ENCODE data around the gene NME4. TPM values are rescaled to one million over a fixed set of nuclear protein-coding genes. Genes with fewer than 3 reads are reported as not detected.

The NME4 gene
- total RNA-seq, 1 experiment from 2014 or later = 82.9 TPM

GRCh38 chr16:369275-369865, 27.6 kb upstream of the NME4 start:
- Histone ChIP-seq H3K4me3 (no peak overlapping the region), H3K36me3 (peaks cover 62% of the 10 kb centered on the region), H3K4me1 (replicated peaks) (peaks cover 4% of the 10 kb centered on the region; the same call in 1 of the 2 replicates), H3K27me3 (replicated peaks) (no peaks in the 10 kb centered on the region), H3K27ac (no peak overlapping the region), H3K9me3 (replicated peaks) (no peaks in the 10 kb centered on the region)
- no peak for DNase-seq (ENCODE audit: low read depth in 1 of 2, low spot score in 2 of 2)

- no peak overlapping the region for H3K27ac ChIP-seq
- H3K36me3 ChIP-seq = peaks cover 68% of the 10 kb centered on the region
- H3K27me3 ChIP-seq (replicated peaks) = no peaks in the 10 kb centered on the region
- H3K4me3 ChIP-seq = no peak overlapping the region
- H3K4me1 ChIP-seq (replicated peaks) = peaks cover 4% of the 10 kb centered on the region; the same call in 1 of the 2 replicates
- DNase-seq (ENCODE audit: low read depth in 1 of 2, low spot score in 2 of 2) = no peak
- H3K9me3 ChIP-seq (replicated peaks) = no peaks in the 10 kb centered on the region
These were observed 27.0 kb upstream of the NME4 start for GRCh38 chr16:369866-370436.

GRCh38 chr16:370443-370842, 26.6 kb upstream of the NME4 start, which contains the start of gene MRPL28:
TSS of gene MRPL28 (minus strand) at chr16:370538. CDS start at chr16:370218, 320 bp downstream.
- peaks cover 4% of the 10 kb centered on the region; the same call in 1 of the 2 replicates for H3K4me1 ChIP-seq (replicated peaks)
- peak within 1 kb of the TSS; percentile 21 for H3K4me3 ChIP-seq
- no peak within 1 kb of the TSS for H3K27ac ChIP-seq
- H3K27me3 ChIP-seq (replicated peaks) = no peaks in the 10 kb centered on the region
- peaks cover 70% of the 10 kb centered on the region for H3K36me3 ChIP-seq
- DNase-seq (ENCODE audit: low read depth in 1 of 2, low spot score in 2 of 2) = peak; percentile 89 to 94
- no peaks in the 10 kb centered on the region for H3K9me3 ChIP-seq (replicated peaks)

GRCh38 chr16:370979-371514, 26.0 kb upstream of the NME4 start:
- no peak for DNase-seq (ENCODE audit: low read depth in 1 of 2, low spot score in 2 of 2)
- no peak overlapping the region for H3K27ac ChIP-seq
- peaks cover 4% of the 10 kb centered on the region; the same call in 1 of the 2 replicates for H3K4me1 ChIP-seq (replicated peaks)
- H3K27me3 ChIP-seq (replicated peaks) = no peaks in the 10 kb centered on the region
- H3K36me3 ChIP-seq = peaks cover 74% of the 10 kb centered on the region
- H3K4me3 ChIP-seq = peak overlapping the region; percentile 21
- H3K9me3 ChIP-seq (replicated peaks) = no peaks in the 10 kb centered on the region

GRCh38 chr16:371515-372301, 25.3 kb upstream of the NME4 start:
- no peak for DNase-seq (ENCODE audit: low read depth in 1 of 2, low spot score in 2 of 2)
- Histone ChIP-seq H3K4me1 (replicated peaks) (peaks cover 4% of the 10 kb centered on the region; the same call in 1 of the 2 replicates), H3K27ac (no peak overlapping the region), H3K27me3 (replicated peaks) (no peaks in the 10 kb centered on the region), H3K4me3 (no peak overlapping the region), H3K36me3 (peaks cover 75% of the 10 kb centered on the region), H3K9me3 (replicated peaks) (no peaks in the 10 kb centered on the region)

GRCh38 chr16:372302-372983, 24.6 kb upstream of the NME4 start:
- no peaks in the 10 kb centered on the region for H3K9me3 ChIP-seq (replicated peaks)

GRCh38 chr16:373020-373598, 23.9 kb upstream of the NME4 start:
- no peak for DNase-seq (ENCODE audit: low read depth in 1 of 2, low spot score in 2 of 2)
- no peak overlapping the region for H3K27ac ChIP-seq
- no peaks in the 10 kb centered on the region for H3K9me3 ChIP-seq (replicated peaks)
- no peaks in the 10 kb centered on the region for H3K27me3 ChIP-seq (replicated peaks)
- H3K36me3 ChIP-seq = peaks cover 74% of the 10 kb centered on the region
- H3K4me1 ChIP-seq (replicated peaks) = peaks cover 4% of the 10 kb centered on the region; the same call in 1 of the 2 replicates
- H3K4me3 ChIP-seq = no peak overlapping the region

More at GRCh38 chr16:372302-372983, 24.6 kb upstream of the NME4 start:
- H3K27me3 ChIP-seq (replicated peaks) = no peaks in the 10 kb centered on the region
- peaks cover 77% of the 10 kb centered on the region for H3K36me3 ChIP-seq
- no peak overlapping the region for H3K4me3 ChIP-seq
- no peak for DNase-seq (ENCODE audit: low read depth in 1 of 2, low spot score in 2 of 2)
- H3K4me1 ChIP-seq (replicated peaks) = peaks cover 4% of the 10 kb centered on the region; the same call in 1 of the 2 replicates
- H3K27ac ChIP-seq = no peak overlapping the region

GRCh38 chr16:373848-374615, 23.0 kb upstream of the NME4 start:
- H3K4me3 ChIP-seq = no peak overlapping the region
- peaks cover 66% of the 10 kb centered on the region for H3K36me3 ChIP-seq
- H3K4me1 ChIP-seq (replicated peaks) = peaks cover 4% of the 10 kb centered on the region; the same call in 1 of the 2 replicates
- no peak for DNase-seq (ENCODE audit: low read depth in 1 of 2, low spot score in 2 of 2)
- H3K9me3 ChIP-seq (replicated peaks) = no peaks in the 10 kb centered on the region
- no peaks in the 10 kb centered on the region for H3K27me3 ChIP-seq (replicated peaks)
- no peak overlapping the region for H3K27ac ChIP-seq

- Histone ChIP-seq H3K27me3 (replicated peaks) (no peaks in the 10 kb centered on the region), H3K4me3 (no peak overlapping the region), H3K36me3 (peaks cover 69% of the 10 kb centered on the region), H3K9me3 (replicated peaks) (no peaks in the 10 kb centered on the region), H3K27ac (no peak overlapping the region), H3K4me1 (replicated peaks) (peaks cover 4% of the 10 kb centered on the region; the same call in 1 of the 2 replicates)
- DNase-seq (ENCODE audit: low read depth in 1 of 2, low spot score in 2 of 2) = no peak
These were observed 22.4 kb upstream of the NME4 start for GRCh38 chr16:374616-374926.

- no peaks in the 10 kb centered on the region for H3K27me3 ChIP-seq (replicated peaks)
- no peak overlapping the region for H3K27ac ChIP-seq
- no peaks in the 10 kb centered on the region for H3K9me3 ChIP-seq (replicated peaks)
- no peak for DNase-seq (ENCODE audit: low read depth in 1 of 2, low spot score in 2 of 2)
- H3K36me3 ChIP-seq = peaks cover 69% of the 10 kb centered on the region
- no peak overlapping the region for H3K4me3 ChIP-seq
- H3K4me1 ChIP-seq (replicated peaks) = peaks cover 4% of the 10 kb centered on the region; the same call in 1 of the 2 replicates
These were observed 21.8 kb upstream of the NME4 start for GRCh38 chr16:375212-375611.

- Histone ChIP-seq H3K4me3 (no peak overlapping the region), H3K4me1 (replicated peaks) (peaks cover 8% of the 10 kb centered on the region), H3K9me3 (replicated peaks) (no peaks in the 10 kb centered on the region), H3K27me3 (replicated peaks) (no peaks in the 10 kb centered on the region), H3K36me3 (peaks cover 68% of the 10 kb centered on the region), H3K27ac (no peak overlapping the region)
- no peak for DNase-seq (ENCODE audit: low read depth in 1 of 2, low spot score in 2 of 2)
These were observed 20.8 kb upstream of the NME4 start for GRCh38 chr16:375927-376816.
